GM18526 (cell line): Measurements from ENCODE around the gene FBXO42.

Experiments used
- POLR2A ChIP-seq: IDR thresholded peaks from 3 replicates; pipeline ENCODE4 v1.6.1; 2011; ENCODE audit not compliant: insufficient read length; ENCODE audit errors: extremely low read depth

Gene FBXO42

GRCh38 chr1:16351456-16351993, 755 bp downstream of the FBXO42 start:
- TF ChIP-seq POLR2A = no peak

GRCh38 chr1:16349847-16350406, 2.4 kb downstream of the FBXO42 start:
- no peak for TF ChIP-seq POLR2A

GRCh38 chr1:16348414-16349182, 3.7 kb downstream of the FBXO42 start:
- no peak for TF ChIP-seq POLR2A

GRCh38 chr1:16342331-16343062, 9.8 kb downstream of the FBXO42 start:
- no peak for TF ChIP-seq POLR2A

- TF ChIP-seq POLR2A = no peak
These were observed 11.6 kb downstream of the FBXO42 start for GRCh38 chr1:16340673-16341072.

- no peak for TF ChIP-seq POLR2A
These were observed 13.3 kb downstream of the FBXO42 start for GRCh38 chr1:16338961-16339360.

GRCh38 chr1:16334655-16335340, 17.5 kb downstream of the FBXO42 start:
- no peak for TF ChIP-seq POLR2A

GRCh38 chr1:16326833-16327404, 25.4 kb downstream of the FBXO42 start:
- TF ChIP-seq POLR2A = no peak

GRCh38 chr1:16324456-16324890, 27.8 kb downstream of the FBXO42 start:
- TF ChIP-seq POLR2A = no peak

GRCh38 chr1:16321176-16321867, 31.0 kb downstream of the FBXO42 start:
- no peak for TF ChIP-seq POLR2A

- no peak for TF ChIP-seq POLR2A
These were observed 33.7 kb downstream of the FBXO42 start for GRCh38 chr1:16318555-16318954.

GRCh38 chr1:16315437-16315836, 36.8 kb downstream of the FBXO42 start:
- no peak for TF ChIP-seq POLR2A

- no peak for TF ChIP-seq POLR2A
These were observed 45.1 kb downstream of the FBXO42 start for GRCh38 chr1:16307222-16307621.
